Chondrocyte (in vitro differentiated cells): ENCODE data around the gene ZNF487. TPM values are rescaled to one million over a fixed set of nuclear protein-coding genes. Genes with fewer than 3 reads are reported as not detected.

Experiments used
- total RNA-seq: library from RNA; stranded (reverse); gene quantifications from 3 replicates; pipeline ENCODE4 v1.2.1, GENCODE V29; 2021

The ZNF487 gene
- total RNA-seq, 1 donor from 2014 or later, result 2.7 TPM

Other genes starting within 250 kb of the ZNF487 start
- 0.05 to 0.18 TPM in 2 of 3 replicates, not detected in the other for gene RASGEF1A, start 170.0 kb upstream of the ZNF487 start, total RNA-seq
- not detected in 3 replicates for gene FXYD4, start 65.5 kb upstream of the ZNF487 start, total RNA-seq
- gene HNRNPF, start 27.9 kb upstream of the ZNF487 start, total RNA-seq, result 122 to 126 TPM (median 123 TPM) in 3 replicates
- 4.2 to 5.6 TPM (median 4.6 TPM) in 3 replicates for gene ZNF239, start 137.5 kb downstream of the ZNF487 start, total RNA-seq
- gene ZNF485, start 169.3 kb downstream of the ZNF487 start, total RNA-seq, result 1.8 to 2.5 TPM (median 1.9 TPM) in 3 replicates
- gene ZNF32, start 211.8 kb downstream of the ZNF487 start, total RNA-seq, result 35.4 to 41.1 TPM (median 40.3 TPM) in 3 replicates